Limb (tissue), 2 donors: ENCODE measurements around the gene MPRIP.
"Not testable (repeated sequence)": the region's sequence is repeated elsewhere in the genome, so short reads cannot be mapped to it uniquely, and the experiment has no call there.

Experiments used
- DNase-seq, 2 donors: peaks; one replicate each; pipeline ENCODE4 v3.0.0-alpha.2; 2016; ENCODE audit errors: extremely low spot score in 2 of 2

The MPRIP gene

GRCh38 chr17:17011043-17011907 lies 31.0 kb upstream of the MPRIP start:
- DNase-seq: not testable (repeated sequence)

GRCh38 chr17:17013828-17014747 lies 28.2 kb upstream of the MPRIP start:
- not testable (repeated sequence) for DNase-seq

GRCh38 chr17:17014748-17015124 lies 27.5 kb upstream of the MPRIP start:
- DNase-seq: not testable (repeated sequence)

- DNase-seq: no peak
Observed at GRCh38 chr17:17015230-17015629, 27.0 kb upstream of the MPRIP start.

- DNase-seq: not testable (repeated sequence)
Observed at GRCh38 chr17:17016199-17017197, 25.8 kb upstream of the MPRIP start.

- DNase-seq: no peak
Observed at GRCh38 chr17:17017343-17018014, 24.8 kb upstream of the MPRIP start.

GRCh38 chr17:17018021-17018441 lies 24.2 kb upstream of the MPRIP start:
- no peak for DNase-seq

GRCh38 chr17:17018612-17019429 lies 23.4 kb upstream of the MPRIP start:
- DNase-seq: no peak

- no peak for DNase-seq
Observed at GRCh38 chr17:17019430-17019762, 22.9 kb upstream of the MPRIP start.

- no peak for DNase-seq
Observed at GRCh38 chr17:17019891-17020456, 22.3 kb upstream of the MPRIP start.

- DNase-seq: no peak
Observed at GRCh38 chr17:17020821-17021193, 21.4 kb upstream of the MPRIP start.

GRCh38 chr17:17021194-17021863 lies 20.9 kb upstream of the MPRIP start:
- no peak for DNase-seq

- DNase-seq: no peak
Observed at GRCh38 chr17:17022011-17022410, 20.2 kb upstream of the MPRIP start.

- DNase-seq: no peak
Observed at GRCh38 chr17:17022456-17022855, 19.8 kb upstream of the MPRIP start.

- no peak for DNase-seq
Observed at GRCh38 chr17:17024778-17025300, 17.4 kb upstream of the MPRIP start.

GRCh38 chr17:17025621-17026020 lies 16.6 kb upstream of the MPRIP start:
- DNase-seq: no peak

- no peak for DNase-seq
Observed at GRCh38 chr17:17026163-17026562, 16.1 kb upstream of the MPRIP start.

- no peak for DNase-seq
Observed at GRCh38 chr17:17027442-17028058, 14.7 kb upstream of the MPRIP start.
